Islet precursor cell (in vitro differentiated cells): ENCODE results near the gene CCDC200.
"Not testable (repeated sequence)": the region's sequence is repeated elsewhere in the genome, so short reads cannot be mapped to it uniquely, and the experiment has no call there.

Source experiments
- DNase-seq: peaks from one replicate; pipeline ENCODE4 v3.0.0-alpha.2; 2018

The CCDC200 gene

DNA sequence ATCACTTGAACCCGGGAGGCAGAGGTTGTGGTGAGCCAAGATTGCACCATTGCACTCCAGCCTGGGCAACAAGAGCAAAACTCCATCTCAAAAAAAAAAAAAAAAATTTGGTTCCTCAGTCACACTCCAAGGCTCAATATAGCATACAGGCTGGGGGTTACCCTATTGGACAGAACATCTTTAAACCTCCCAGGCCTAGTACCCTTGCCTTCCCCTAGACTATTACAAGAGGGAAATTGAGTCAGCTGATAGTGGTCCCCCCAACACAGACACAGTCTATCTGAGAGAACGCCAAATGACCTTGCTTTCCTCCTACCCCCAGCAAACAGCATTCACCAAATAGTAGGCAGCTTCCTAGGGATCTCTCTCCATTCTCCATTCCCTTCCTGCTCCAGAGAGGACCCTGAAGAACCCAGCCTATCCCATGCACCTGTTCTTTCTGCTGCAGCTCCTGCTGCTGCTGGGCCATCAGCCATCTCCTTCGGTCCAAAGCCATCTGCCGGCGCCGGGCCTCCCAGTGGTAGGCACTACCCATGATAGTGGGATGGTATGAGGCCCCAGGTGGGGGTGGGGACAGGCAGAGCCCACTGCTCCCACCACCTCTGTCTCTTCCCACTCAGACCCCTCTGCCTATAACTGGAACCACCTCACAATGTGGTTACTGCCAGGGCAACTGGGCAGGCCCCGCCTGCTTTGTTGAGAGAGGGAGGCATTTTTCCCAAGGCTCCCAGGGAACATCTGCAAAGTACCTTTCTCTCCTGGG lies at the start of gene CCDC200:
Gene CCDC200, minus strand, starts transcription at position 604 of the 763 bp plus-strand sequence. Its CDS starts 69 bp downstream, at position 535.
- DNase-seq, result not testable (repeated sequence)

DNA sequence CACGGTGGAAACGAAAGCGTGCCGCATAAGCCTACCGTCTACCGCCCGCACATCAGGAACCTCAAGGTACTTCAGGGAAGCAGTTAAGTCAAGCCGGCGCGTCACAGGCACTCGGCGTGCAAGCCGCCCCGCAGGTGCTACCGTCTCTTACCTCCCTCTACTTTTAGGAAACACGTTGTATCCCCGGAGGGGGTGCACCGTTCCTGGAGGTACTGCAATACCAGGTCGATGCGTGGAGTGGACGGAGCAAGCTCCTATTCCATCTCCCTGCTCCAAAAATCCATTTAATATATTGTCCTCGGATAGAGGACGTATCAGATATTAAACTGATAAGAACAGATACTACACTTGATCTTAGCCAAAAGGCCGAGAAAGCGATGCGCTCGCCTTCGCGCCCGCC lies 44.5 kb upstream of the CCDC200 start:
- not testable (repeated sequence) for DNase-seq

- DNase-seq, result not testable (repeated sequence)
Observed at GRCh38 chr17:43272483-43272882, 44.1 kb upstream of the CCDC200 start.

- not testable (repeated sequence) for DNase-seq
Observed at GRCh38 chr17:43270552-43271504, 42.4 kb upstream of the CCDC200 start.

- DNase-seq, result not testable (repeated sequence)
Observed at GRCh38 chr17:43246456-43246855, 18.0 kb upstream of the CCDC200 start.

DNA sequence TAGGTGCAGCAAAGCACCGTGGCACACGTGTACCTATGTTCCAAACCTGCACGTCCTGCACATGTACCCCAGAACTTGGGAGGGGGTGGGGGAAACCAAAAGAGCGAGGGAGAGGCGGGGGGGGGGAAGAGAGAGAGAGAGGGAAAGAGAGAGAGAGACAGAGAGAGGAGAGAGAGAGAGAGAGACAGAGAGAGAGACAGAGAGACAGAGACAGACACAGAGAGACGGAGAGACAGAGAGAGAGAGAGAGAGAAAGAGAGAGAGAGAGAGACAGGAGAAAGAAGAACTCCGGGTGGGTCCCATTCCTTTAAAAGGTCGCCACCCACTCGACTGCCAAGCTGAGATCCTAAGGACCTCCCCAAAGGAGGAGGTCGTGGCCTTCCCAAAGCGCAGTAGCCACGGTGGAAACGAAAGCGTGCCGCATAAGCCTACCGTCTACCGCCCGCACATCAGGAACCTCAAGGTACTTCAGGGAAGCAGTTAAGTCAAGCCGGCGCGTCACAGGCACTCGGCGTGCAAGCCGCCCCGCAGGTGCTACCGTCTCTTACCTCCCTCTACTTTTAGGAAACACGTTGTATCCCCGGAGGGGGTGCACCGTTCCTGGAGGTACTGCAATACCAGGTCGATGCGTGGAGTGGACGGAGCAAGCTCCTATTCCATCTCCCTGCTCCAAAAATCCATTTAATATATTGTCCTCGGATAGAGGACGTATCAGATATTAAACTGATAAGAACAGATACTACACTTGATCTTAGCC lies 12.4 kb upstream of the CCDC200 start:
- not testable (repeated sequence) for DNase-seq

- DNase-seq, result not testable (repeated sequence)
Observed at GRCh38 chr17:43239597-43239996, 11.2 kb upstream of the CCDC200 start.

DNA sequence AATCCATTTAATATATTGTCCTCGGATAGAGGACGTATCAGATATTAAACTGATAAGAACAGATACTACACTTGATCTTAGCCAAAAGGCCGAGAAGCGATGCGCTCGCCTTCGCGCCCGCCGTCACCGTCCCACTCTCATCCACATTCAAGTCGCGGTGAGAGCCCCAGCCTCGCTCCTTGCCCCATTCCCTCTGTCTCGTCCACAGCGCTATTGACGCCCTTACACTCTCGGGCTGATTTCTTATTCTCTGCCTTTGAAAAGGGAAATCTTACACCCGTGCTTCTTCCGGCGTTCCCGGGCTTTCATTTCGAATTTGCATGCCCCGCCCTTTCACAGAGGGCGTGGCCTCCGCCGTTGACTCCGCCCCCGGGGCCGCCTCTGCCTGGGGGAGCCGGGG lies 5.5 kb upstream of the CCDC200 start, which contains the start of gene RNU2-1:
Gene RNU2-1, minus strand, starts transcription at position 101 of the 400 bp plus-strand sequence.
- DNase-seq, result not testable (repeated sequence)

DNA sequence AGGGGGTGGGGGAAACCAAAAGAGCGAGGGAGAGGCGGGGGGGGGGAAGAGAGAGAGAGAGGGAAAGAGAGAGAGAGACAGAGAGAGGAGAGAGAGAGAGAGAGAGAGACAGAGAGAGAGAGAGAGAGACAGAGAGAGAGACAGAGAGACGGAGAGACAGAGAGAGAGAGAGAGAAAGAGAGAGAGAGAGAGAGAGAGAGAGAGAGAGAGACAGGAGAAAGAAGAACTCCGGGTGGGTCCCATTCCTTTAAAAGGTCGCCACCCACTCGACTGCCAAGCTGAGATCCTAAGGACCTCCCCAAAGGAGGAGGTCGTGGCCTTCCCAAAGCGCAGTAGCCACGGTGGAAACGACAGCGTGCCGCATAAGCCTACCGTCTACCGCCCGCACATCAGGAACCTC lies 4.8 kb upstream of the CCDC200 start:
- not testable (repeated sequence) for DNase-seq

DNA sequence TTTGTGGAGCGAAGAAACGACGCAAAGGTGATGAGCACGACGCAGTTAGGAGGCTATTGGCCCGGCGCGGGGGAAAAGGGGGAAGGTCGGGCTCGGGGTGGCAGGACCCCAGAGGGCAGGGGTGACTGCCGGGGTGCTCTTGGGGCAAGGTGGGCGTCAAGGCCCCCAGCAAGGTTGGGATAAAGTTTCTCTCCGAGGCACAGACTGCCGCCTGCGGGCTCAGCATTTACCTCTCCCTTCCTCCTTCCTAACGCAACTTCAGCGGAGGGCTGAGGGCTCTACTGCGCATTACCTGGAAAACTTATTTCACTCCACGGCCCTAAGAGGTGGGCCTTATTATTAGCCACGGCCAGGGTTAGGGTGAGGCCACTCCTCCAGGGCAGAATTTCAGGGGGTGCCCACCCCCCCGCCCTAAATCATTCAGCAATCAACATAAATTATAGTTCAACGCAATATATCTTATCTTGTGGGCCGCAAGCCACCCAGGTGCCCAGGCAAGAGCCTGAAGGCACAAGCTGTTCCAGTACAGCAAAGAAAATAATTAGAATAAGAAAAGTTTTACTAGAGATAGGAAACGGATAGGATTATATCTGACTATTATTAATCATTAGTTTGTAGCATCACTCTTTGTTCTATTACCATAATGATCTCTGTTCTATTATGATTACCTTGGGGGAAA lies 3.7 kb upstream of the CCDC200 start:
- DNase-seq, result peak; percentile 52

DNA sequence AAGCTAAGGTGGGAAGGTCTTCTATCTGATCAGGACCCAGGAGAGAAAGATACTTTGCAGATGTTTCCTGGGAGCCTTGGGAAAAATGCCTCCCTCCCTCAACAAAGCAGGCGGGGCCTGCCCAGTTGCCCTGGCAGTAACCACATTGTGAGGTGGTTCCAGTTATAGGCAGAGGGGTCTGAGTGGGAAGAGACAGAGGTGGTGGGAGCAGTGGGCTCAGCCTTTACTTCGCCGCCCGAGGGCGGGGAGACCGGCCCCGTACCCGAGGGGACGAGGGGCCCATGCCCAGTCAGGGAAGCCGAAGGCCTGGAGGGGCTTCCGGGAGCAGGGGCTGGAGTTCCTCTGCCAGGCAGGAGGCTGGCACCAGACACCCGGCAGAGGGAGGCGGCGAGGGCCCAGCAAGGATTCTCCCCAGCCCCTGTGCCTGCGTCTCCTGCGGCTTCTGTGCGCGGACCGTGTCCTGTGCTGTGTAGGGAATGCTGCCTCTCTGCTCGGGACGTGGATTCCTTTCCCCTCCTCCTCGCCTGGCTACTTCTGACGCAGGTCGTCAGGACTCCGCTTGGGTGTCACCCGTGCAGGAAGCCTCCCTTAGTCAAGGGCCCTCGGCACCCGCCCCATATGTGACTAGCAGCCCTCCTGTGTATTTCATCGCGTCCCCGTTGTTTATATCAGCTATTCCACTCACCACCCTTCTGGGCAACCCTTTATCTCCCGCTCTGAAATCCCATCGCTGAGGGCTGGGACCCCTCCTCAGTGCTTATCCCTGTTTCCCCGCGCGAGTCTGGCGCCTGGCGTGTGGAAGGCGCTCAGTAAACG lies 3.0 kb upstream of the CCDC200 start:
- DNase-seq, result peak; percentile 32

DNA sequence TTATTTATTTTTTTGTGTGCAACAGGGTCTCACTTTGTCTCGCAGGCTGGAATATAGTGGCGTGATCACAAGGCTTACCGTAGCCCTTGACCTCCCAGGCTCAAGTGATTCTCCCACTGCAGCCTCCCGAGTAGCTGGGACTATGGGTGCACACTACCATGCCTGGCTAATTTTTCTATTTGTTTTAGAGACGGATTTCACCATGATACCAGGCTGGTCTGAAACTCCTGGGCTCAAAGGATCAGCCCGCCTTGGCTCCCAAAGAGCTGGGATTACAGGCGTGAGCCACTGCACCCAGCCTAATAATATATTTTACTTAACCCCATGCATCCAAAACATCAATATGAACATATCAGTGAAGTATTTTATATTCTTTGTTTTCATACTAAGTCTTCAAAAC lies 2.0 kb downstream of the CCDC200 start:
- peak; percentile 40 for DNase-seq

DNA sequence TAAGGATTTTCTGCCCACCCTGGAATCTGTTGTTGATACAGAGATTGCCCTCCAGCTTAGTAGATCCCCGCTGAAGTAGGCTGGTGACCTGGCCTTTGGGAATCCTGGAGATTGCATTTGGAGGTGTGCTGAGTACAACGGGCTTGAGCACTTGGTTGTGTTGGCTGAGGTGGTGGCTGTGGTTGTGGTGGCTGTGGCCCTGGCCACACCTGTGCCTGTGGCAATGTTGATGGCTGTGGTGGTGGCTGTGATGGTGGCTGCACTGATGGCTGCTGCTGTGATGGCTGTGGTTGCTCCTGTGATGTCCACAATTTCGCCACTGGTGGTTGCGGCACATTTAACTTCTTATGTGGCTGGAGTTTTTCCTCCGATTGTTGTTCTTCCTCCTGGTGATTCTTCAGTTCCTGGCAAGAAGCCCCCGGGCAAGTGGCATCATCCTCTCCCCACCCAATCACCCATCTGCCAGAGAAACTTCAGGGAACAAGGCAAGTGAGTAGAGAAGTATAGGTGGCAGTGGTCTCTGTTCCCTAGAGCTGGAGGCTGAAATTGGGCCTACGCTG lies 4.2 kb downstream of the CCDC200 start:
- DNase-seq, result peak; percentile 54

- DNase-seq, result no peak
Observed at GRCh38 chr17:43220511-43221125, 7.8 kb downstream of the CCDC200 start.

- DNase-seq, result no peak
Observed at GRCh38 chr17:43219746-43220380, 8.6 kb downstream of the CCDC200 start.

DNA sequence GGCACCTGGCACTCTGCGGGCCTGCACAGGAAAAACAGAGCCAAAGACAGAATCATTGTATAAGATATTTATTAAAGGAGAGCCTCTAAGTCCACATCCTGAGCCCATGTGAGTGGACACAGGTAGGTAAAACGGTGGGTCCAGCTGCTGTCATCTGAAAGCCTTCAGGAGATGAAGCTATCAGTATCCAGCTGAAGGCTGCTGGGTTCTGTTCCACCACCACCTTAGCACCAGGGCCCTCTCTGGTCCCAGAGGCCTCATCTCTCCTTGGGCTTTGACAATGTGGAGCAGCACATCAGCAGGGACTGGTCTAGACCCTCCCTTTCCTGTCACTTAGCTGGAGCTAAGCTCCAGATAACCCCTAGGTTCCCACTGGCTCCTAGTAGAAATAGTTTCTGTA lies 9.4 kb downstream of the CCDC200 start:
- no peak for DNase-seq

DNA sequence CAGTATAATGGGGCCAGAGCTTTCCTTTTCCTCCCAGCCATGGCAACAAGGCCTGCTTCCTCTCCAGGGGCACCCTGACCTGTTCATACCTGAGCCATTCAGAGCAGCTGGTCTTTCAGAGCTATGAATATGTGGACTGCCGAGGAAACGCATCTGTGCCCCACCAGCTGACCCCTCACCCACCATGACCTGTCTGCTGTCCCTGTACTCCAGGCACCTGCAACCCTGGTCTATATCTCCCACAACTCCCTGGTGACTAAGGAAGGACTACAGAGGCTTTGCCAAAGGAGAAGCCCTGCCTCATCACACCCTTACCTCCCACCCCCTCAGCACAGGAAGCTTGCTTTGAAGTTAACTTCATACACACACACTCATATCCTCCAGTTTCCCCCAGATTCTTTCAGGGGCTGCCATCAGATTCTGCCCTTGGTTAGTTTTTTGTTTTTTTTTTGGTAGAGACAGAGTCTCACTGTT lies 10.8 kb downstream of the CCDC200 start:
- DNase-seq, result no peak

DNA sequence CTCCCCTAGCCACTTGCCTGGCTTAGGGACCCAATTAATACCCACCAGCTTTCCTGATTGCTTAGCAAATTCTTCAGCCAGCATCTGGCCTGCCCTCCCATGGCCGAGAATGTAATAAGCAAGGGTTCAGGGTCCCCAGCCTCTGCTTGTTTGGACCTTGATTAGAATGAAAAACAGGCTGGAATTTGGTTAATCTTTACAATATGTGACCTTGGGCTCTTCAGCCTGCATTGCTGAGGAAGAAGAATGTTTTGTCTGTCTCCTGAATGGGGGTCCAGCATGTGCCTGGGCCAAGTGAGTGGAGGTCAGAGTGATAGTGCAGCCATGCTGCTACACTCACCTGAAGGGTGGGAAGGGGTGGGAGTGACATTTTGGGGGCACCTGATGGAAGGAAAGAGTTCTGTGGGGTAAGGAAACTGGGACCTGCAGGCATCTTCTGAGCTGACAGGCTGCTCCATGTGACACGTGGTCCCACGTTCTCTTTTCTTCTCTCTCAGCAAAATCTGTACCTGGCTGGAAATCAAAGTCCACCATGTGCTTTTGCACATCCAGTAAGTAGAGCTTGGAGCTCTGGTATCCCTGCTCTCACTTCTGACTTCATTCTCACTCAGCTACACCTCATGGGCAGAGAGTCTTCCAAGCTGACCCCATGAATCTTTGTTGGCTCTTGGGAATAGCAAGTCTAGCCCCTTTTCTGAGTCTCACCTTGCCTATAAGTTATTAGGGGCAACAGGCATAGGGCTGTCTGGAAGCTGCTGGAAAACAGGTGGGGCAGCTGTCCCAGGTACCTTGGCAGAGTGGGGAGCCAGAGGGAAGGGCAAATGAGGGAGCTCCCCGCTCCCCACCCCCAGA lies 11.4 kb downstream of the CCDC200 start:
- DNase-seq, result no peak

- no peak for DNase-seq
Observed at GRCh38 chr17:43216369-43216761, 12.1 kb downstream of the CCDC200 start.
